H9 (cell line): ENCODE measurements around the gene MYH14. TPM values are rescaled to one million over a fixed set of nuclear protein-coding genes. Genes with fewer than 3 reads are reported as not detected.

Source experiments
- DNase-seq: peaks from one replicate; pipeline ENCODE4 v3.0.0-alpha.2; 2017
- H2AFZ ChIP-seq: one replicate; pipeline ENCODE4 v1.6.1; 2013; ENCODE audit warnings: mild to moderate bottlenecking, low read length, control low read depth, moderate library complexity
- H2AK5ac ChIP-seq: 2 replicates; pipeline ENCODE4 v1.6.1; 2013; ENCODE audit warnings: low read length, control low read depth, mixed read lengths; ENCODE audit not compliant: insufficient read length
- H2BK120ac ChIP-seq: one replicate; pipeline ENCODE4 v1.6.1; 2013; ENCODE audit warnings: low read depth, mild to moderate bottlenecking, low read length, control low read depth, inconsistent platforms; ENCODE audit not compliant: poor library complexity, severe bottlenecking
- H2BK12ac ChIP-seq: 2 replicates; pipeline ENCODE4 v1.6.1; 2013; ENCODE audit warnings: low read length, control low read depth, mixed read lengths, low read depth; ENCODE audit not compliant: insufficient read length
- H2BK15ac ChIP-seq: 2 replicates; pipeline ENCODE4 v1.6.1; 2013; ENCODE audit warnings: low read depth, low read length, control low read depth
- H2BK20ac ChIP-seq: one replicate; pipeline ENCODE4 v1.6.1; 2013; ENCODE audit warnings: low read depth, mild to moderate bottlenecking, low read length, control low read depth, inconsistent platforms; ENCODE audit not compliant: poor library complexity, severe bottlenecking
- H2BK5ac ChIP-seq: 2 replicates; pipeline ENCODE4 v1.6.1; 2013; ENCODE audit warnings: low read length, control low read depth, mixed read lengths; ENCODE audit not compliant: insufficient read length
- H3K14ac ChIP-seq: 2 replicates; pipeline ENCODE4 v1.6.1; 2013; ENCODE audit warnings: low read length, control low read depth; ENCODE audit not compliant: insufficient read depth
- H3K18ac ChIP-seq: 2 replicates; pipeline ENCODE4 v1.6.1; 2013; ENCODE audit warnings: low read depth, mild to moderate bottlenecking, mixed read lengths, low read length, control low read depth; ENCODE audit not compliant: insufficient read length
- H3K23ac ChIP-seq: 2 replicates; pipeline ENCODE4 v1.6.1; 2013; ENCODE audit warnings: low read length, control low read depth, mixed read lengths, low read depth; ENCODE audit not compliant: insufficient read length
- H3K23me2 ChIP-seq: 2 replicates; pipeline ENCODE4 v1.6.1; 2013; ENCODE audit warnings: low read depth, mild to moderate bottlenecking, mixed read lengths, low read length, control low read depth; ENCODE audit not compliant: insufficient read length, poor library complexity, severe bottlenecking
- H3K27ac ChIP-seq: 2 replicates; pipeline ENCODE4 v1.5.1; 2013; ENCODE audit warnings: low read length, control low read depth, mixed read lengths, low read depth; ENCODE audit not compliant: insufficient read length
- H3K27me3 ChIP-seq: 2 replicates; pipeline ENCODE4 v1.6.1; 2013; ENCODE audit warnings: low read length, control low read depth, inconsistent platforms; ENCODE audit not compliant: insufficient read depth
- H3K4ac ChIP-seq: 2 replicates; pipeline ENCODE4 v1.6.1; 2013; ENCODE audit warnings: low read depth, mild to moderate bottlenecking, control low read depth, inconsistent platforms, low read length, moderate library complexity
- H3K4me1 ChIP-seq: 2 replicates; pipeline ENCODE4 v1.6.1; 2013; ENCODE audit warnings: low read length, control low read depth, inconsistent platforms; ENCODE audit not compliant: insufficient read depth
- H3K4me2 ChIP-seq: 2 replicates; pipeline ENCODE4 v1.6.1; 2013; ENCODE audit warnings: low read length, control low read depth, mixed read lengths; ENCODE audit not compliant: insufficient read length, insufficient read depth
- H3K56ac ChIP-seq: 2 replicates; pipeline ENCODE4 v1.6.1; 2013; ENCODE audit warnings: low read depth, mild to moderate bottlenecking, mixed read lengths, low read length, control low read depth; ENCODE audit not compliant: insufficient read length
- H3K79me1 ChIP-seq: 2 replicates; pipeline ENCODE4 v1.6.1; 2013; ENCODE audit warnings: low read depth, mild to moderate bottlenecking, moderate library complexity, low read length, control low read depth, inconsistent platforms; ENCODE audit not compliant: insufficient read depth, poor library complexity, severe bottlenecking
- H3K79me2 ChIP-seq: 2 replicates; pipeline ENCODE4 v1.6.1; 2013; ENCODE audit warnings: low read length, control low read depth, inconsistent platforms; ENCODE audit not compliant: insufficient read depth
- H3K9ac ChIP-seq: 2 replicates; pipeline ENCODE4 v1.6.1; 2013; ENCODE audit warnings: low read length, control low read depth, mixed read lengths; ENCODE audit not compliant: insufficient read length; ENCODE audit errors: extremely low read depth
- H3K9me3 ChIP-seq: one replicate; pipeline ENCODE4 v1.6.1; 2013; ENCODE audit warnings: low read depth, low read length, inconsistent platforms; ENCODE audit not compliant: control insufficient read depth
- H3T11ph ChIP-seq: one replicate; pipeline ENCODE4 v1.6.1; 2013; ENCODE audit warnings: mild to moderate bottlenecking, low read length, control low read depth, inconsistent platforms
- H4K20me1 ChIP-seq: one replicate; pipeline ENCODE4 v1.6.1; 2013; ENCODE audit not compliant: control insufficient read depth, insufficient read length, insufficient read depth
- H4K5ac ChIP-seq: 2 replicates; pipeline ENCODE4 v1.6.1; 2013; ENCODE audit warnings: low read depth, mild to moderate bottlenecking, mixed read lengths, low read length, control low read depth; ENCODE audit not compliant: insufficient read length
- H4K8ac ChIP-seq: replicated peaks from 2 replicates; pipeline ENCODE4 v1.6.1; 2013; ENCODE audit warnings: low read length, control low read depth, mixed read lengths, low read depth; ENCODE audit not compliant: insufficient read length
- H4K91ac ChIP-seq: 2 replicates; pipeline ENCODE4 v1.6.1; 2013; ENCODE audit warnings: low read depth, mild to moderate bottlenecking, moderate library complexity, mixed read lengths, low read length, control low read depth; ENCODE audit not compliant: insufficient read length
- H3K27ac Mint-ChIP-seq, 3 experiments: 2 replicates in 2 of 3; 3 replicates in 1 of 3; pipeline ENCODE4 v1.8.0; 2020 to 2021; ENCODE audit warnings: mixed read lengths in 3 of 3, mild to moderate bottlenecking in 1 of 3, moderate library complexity in 1 of 3
- H3K27me3 Mint-ChIP-seq: 2 replicates; pipeline ENCODE4 v1.8.0; 2021; ENCODE audit warnings: low read depth, mild to moderate bottlenecking, moderate library complexity, mixed read lengths
- H3K36me3 Mint-ChIP-seq, 3 experiments: 2 replicates in 2 of 3; 3 replicates in 1 of 3; pipeline ENCODE4 v1.8.0; 2020 to 2021; ENCODE audit warnings: low read depth in 3 of 3, mixed read lengths in 3 of 3; ENCODE audit not compliant: insufficient read depth in 1 of 3
- H3K4me1 Mint-ChIP-seq, 2 experiments: 2 replicates each; pipeline ENCODE4 v1.8.0; 2020; ENCODE audit warnings: mixed read lengths in 2 of 2
- H3K4me3 Mint-ChIP-seq, 2 experiments: 2 replicates in 1 of 2; 3 replicates in 1 of 2; pipeline ENCODE4 v1.8.0; 2020 to 2021; ENCODE audit warnings: mild to moderate bottlenecking in 2 of 2, mixed read lengths in 2 of 2, moderate library complexity in 1 of 2
- H3K9me3 Mint-ChIP-seq, 2 experiments: 2 replicates in 1 of 2; 3 replicates in 1 of 2; pipeline ENCODE4 v1.8.0; 2020; ENCODE audit warnings: mild to moderate bottlenecking in 2 of 2, mixed read lengths in 2 of 2, moderate library complexity in 1 of 2
- WGBS: extraction: QIAGEN DNeasy Blood & Tissue Kit; methylation state at CpG from one replicate; pipeline ENCODE4 v1.1.7; 2013; ENCODE audit warnings: missing lambda C conversion rate, low lambda C conversion rate, mixed read lengths; ENCODE audit not compliant: insufficient read length; ENCODE audit errors: extremely low coverage; 5-methylcytosine and 5-hydroxymethylcytosine counted together
- total RNA-seq: library from RNA; stranded (reverse); gene quantifications from 2 replicates; pipeline ENCODE4 v1.2.1, GENCODE V29; 2021
- TF ChIP-seq, protein P1 (sequence below): fragments of 200-600 bp; sonication (generic); conservative IDR thresholded peaks from 3 replicates; pipeline ENCODE4 v1.8.0; 2021; ENCODE audit warnings: antibody characterized with exemption, mild to moderate bottlenecking

The MYH14 gene
- total RNA-seq, 1 experiment from 2014 or later = 27.7 TPM

DNA sequence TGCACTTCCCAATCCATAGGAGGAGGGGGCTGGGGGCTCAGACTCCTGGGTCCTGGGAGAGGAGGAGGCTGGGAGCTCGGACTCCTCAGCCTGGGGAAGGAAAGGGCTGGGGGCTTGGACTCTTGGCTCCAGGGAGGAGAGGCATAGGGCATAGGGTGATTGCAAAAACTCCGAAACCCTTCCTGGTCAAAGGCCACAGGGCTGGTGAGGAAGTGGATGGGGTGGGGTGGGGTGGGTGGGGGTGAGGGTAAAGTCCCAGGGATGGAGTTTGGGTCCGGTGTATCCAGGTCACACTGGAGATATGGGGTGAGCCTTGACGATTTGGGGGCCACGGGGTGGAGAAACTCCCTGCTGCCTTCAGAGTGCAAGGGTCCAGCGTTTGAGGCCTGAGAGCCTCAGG lies 2.8 kb downstream of the MYH14 start:
- H2BK15ac ChIP-seq = no peak overlapping the region
- no peak overlapping the region for H4K91ac ChIP-seq
- peak overlapping the region; percentile 69 to 80; a peak in 2 of 5 replicates for H3K4me3 Mint-ChIP-seq
- no peak overlapping the region for H4K8ac ChIP-seq
- H3K79me1 ChIP-seq = no peaks in the 10 kb centered on the region
- H2BK5ac ChIP-seq = no peak overlapping the region
- H3K27ac Mint-ChIP-seq = no peak overlapping the region; a peak in 1 of 7 replicates
- H2AK5ac ChIP-seq = no peak overlapping the region
- peaks cover 3 to 18% of the 10 kb centered on the region in 2 experiments for H3K4me1 Mint-ChIP-seq
- H2BK120ac ChIP-seq = no peak overlapping the region
- no peak overlapping the region for H4K5ac ChIP-seq
- no peaks in the 10 kb centered on the region for H3K79me2 ChIP-seq
- peaks cover 9% of the 10 kb centered on the region for H3K23me2 ChIP-seq
- H3K9me3 ChIP-seq = no peaks in the 10 kb centered on the region
- H3K23ac ChIP-seq = no peak overlapping the region
- no CpG with 5 or more reads among the region's 6 CpGs for WGBS
- H3T11ph ChIP-seq = no peak overlapping the region
- no peak overlapping the region for H3K9ac ChIP-seq
- no peaks in the 10 kb centered on the region for H4K20me1 ChIP-seq
- TF ChIP-seq, protein P1, sequence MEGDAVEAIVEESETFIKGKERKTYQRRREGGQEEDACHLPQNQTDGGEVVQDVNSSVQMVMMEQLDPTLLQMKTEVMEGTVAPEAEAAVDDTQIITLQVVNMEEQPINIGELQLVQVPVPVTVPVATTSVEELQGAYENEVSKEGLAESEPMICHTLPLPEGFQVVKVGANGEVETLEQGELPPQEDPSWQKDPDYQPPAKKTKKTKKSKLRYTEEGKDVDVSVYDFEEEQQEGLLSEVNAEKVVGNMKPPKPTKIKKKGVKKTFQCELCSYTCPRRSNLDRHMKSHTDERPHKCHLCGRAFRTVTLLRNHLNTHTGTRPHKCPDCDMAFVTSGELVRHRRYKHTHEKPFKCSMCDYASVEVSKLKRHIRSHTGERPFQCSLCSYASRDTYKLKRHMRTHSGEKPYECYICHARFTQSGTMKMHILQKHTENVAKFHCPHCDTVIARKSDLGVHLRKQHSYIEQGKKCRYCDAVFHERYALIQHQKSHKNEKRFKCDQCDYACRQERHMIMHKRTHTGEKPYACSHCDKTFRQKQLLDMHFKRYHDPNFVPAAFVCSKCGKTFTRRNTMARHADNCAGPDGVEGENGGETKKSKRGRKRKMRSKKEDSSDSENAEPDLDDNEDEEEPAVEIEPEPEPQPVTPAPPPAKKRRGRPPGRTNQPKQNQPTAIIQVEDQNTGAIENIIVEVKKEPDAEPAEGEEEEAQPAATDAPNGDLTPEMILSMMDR = no peak
- H3K14ac ChIP-seq = no peak overlapping the region; the same call in 1 of the 2 replicates
- H3K36me3 Mint-ChIP-seq = peaks cover 3 to 11% (median 4%) of the 10 kb centered on the region in 3 experiments
- DNase-seq = no peak
- H3K4me2 ChIP-seq = peak overlapping the region; percentile 20
- H3K27me3 ChIP-seq = no peaks in the 10 kb centered on the region
- no peak overlapping the region for H3K27ac ChIP-seq
- H2BK20ac ChIP-seq = no peak overlapping the region
- no peak overlapping the region for H2BK12ac ChIP-seq
- H3K56ac ChIP-seq = no peak overlapping the region
- H3K18ac ChIP-seq = no peak overlapping the region
- peaks cover 30% of the 10 kb centered on the region for H3K27me3 Mint-ChIP-seq
- no peak overlapping the region for H3K4ac ChIP-seq
- H3K4me1 ChIP-seq = no peaks in the 10 kb centered on the region
- H3K9me3 Mint-ChIP-seq = peaks cover 0 to 1% of the 10 kb centered on the region in 2 experiments; a peak in 1 of 5 replicates
- H2AFZ ChIP-seq = no peak overlapping the region
